AG04450 (cell line): Measurements from ENCODE around the gene PDE10A. TPM values are rescaled to one million over a fixed set of nuclear protein-coding genes. Genes with fewer than 3 reads are reported as not detected.

Source experiments
- CTCF ChIA-PET: fragments of 300-600, 350-600 bp; formaldehyde crosslinking; extraction: SDS; loops from one replicate; lab custom pipeline; 2022; ENCODE audit warnings: antibody characterized with exemption, inconsistent platforms; lab: Charles Lee
- POLR2A ChIA-PET: fragments of 350-600 bp; formaldehyde crosslinking; extraction: SDS; loops from one replicate; lab custom pipeline; 2021; ENCODE audit warnings: antibody characterized with exemption, inconsistent platforms; lab: Yijun Ruan, JAX
- DNase-seq: peaks from one replicate; pipeline ENCODE4 v3.0.0-alpha.2; 2011; ENCODE audit warnings: low read depth, low spot score
- H3K27ac ChIP-seq: one replicate; pipeline ENCODE4 v1.5.1; 2012; ENCODE audit warnings: low read depth, low read length, control low read depth
- H3K27me3 ChIP-seq: one replicate; pipeline ENCODE4 v1.6.0; 2012; ENCODE audit warnings: low read length; ENCODE audit not compliant: control insufficient read depth, insufficient read depth
- H3K4me3 ChIP-seq: 2 replicates; pipeline ENCODE4 v1.5.1; 2011; ENCODE audit warnings: mild to moderate bottlenecking, low read depth, low read length, control low read depth
- H3K9me3 ChIP-seq: 2 replicates; pipeline ENCODE4 v1.5.1; 2012; ENCODE audit warnings: low read length; ENCODE audit not compliant: control insufficient read depth, insufficient read depth
- polyA plus RNA-seq: library from polyadenylated mRNA; depleted of rRNA; stranded (reverse); fragments of >200 nt; gene quantifications from 2 replicates; pipeline ENCODE4 v1.2.3, GENCODE V29; 2011
- TF ChIP-seq, protein P1 (sequence below): IDR thresholded peaks from 2 replicates; pipeline ENCODE4 v1.5.1; 2011; ENCODE audit warnings: low read depth, low read length, control low read depth, inconsistent platforms

Gene PDE10A
- polyA plus RNA-seq, 1 experiment = 7.8 TPM

DNA sequence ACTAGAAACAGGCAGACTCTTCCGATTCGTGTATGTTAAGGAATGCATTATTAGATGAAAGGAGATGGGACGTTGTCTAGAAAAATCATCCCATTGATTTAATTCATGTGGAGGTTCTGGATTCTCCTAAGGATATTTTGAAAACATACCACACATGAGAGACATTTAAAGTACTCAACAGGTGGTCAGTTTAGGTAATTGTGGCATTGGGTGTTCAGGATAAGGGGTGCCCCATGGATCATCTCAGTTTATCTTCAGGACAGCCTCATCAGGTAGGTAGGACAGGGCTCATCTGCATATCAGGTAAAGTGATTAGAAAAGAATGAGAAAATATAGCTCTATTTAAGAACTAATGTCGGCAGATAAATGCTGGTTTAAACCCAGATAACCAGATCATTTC, 15.9 kb upstream of the PDE10A start:
- H3K4me3 ChIP-seq = no peak overlapping the region
- H3K9me3 ChIP-seq = peaks cover 8% of the 10 kb centered on the region
- no peaks in the 10 kb centered on the region for H3K27me3 ChIP-seq
- ChIA-PET POLR2A (no interaction called here), CTCF (no interaction called here)
- no peak overlapping the region for H3K27ac ChIP-seq
- DNase-seq = no peak
- TF ChIP-seq, protein P1, sequence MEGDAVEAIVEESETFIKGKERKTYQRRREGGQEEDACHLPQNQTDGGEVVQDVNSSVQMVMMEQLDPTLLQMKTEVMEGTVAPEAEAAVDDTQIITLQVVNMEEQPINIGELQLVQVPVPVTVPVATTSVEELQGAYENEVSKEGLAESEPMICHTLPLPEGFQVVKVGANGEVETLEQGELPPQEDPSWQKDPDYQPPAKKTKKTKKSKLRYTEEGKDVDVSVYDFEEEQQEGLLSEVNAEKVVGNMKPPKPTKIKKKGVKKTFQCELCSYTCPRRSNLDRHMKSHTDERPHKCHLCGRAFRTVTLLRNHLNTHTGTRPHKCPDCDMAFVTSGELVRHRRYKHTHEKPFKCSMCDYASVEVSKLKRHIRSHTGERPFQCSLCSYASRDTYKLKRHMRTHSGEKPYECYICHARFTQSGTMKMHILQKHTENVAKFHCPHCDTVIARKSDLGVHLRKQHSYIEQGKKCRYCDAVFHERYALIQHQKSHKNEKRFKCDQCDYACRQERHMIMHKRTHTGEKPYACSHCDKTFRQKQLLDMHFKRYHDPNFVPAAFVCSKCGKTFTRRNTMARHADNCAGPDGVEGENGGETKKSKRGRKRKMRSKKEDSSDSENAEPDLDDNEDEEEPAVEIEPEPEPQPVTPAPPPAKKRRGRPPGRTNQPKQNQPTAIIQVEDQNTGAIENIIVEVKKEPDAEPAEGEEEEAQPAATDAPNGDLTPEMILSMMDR = no peak

DNA sequence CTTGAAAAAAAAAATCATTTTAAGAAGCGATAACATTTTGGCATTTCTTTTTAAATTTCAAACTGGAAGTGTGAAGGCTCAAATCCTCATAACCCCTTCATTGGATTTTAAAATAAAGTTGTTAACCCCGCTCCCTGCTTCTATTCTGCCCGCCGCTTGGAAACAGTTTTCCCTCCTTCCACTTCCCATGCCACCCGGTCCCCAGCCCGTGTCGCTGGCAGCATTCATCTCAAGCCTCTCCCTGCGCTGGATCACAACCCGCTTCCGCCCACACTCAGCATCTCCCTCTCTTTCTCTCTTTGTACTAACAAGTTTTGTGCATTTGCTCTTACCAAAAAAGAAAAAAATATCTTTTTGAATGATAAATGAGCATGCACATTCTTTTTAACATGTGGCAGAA, 15.4 kb upstream of the PDE10A start:
- TF ChIP-seq, protein P1 = no peak
- H3K4me3 ChIP-seq = no peak overlapping the region
- H3K9me3 ChIP-seq = peaks cover 8% of the 10 kb centered on the region
- no peaks in the 10 kb centered on the region for H3K27me3 ChIP-seq
- H3K27ac ChIP-seq = no peak overlapping the region
- no peak for DNase-seq
- ChIA-PET CTCF (interaction anchor here (0.5 kb wide), 1 partner anchor 50 kb away, joined by 3 read pairs; no protein-coding TSS in a partner anchor), POLR2A (no interaction called here)

DNA sequence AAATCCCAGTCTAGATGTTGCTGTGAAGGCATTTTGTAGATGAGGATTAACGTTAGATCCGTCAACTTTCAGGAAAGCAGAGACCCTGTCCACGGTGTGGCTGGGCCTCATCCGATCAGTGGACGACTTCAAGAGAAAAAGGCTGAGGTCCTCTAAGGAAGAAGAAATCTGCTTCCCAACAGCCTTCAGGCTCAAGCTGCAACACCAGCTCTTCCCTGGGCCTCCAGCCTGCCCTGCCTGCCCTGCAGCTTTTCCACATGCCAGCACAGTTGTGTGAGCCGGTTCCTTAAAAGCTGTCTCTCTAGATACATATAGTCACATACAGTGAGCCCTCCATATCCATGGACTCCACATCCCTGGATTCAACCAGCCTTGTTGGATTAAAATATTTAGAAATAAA, 14.1 kb upstream of the PDE10A start:
- H3K27ac ChIP-seq = no peak overlapping the region
- TF ChIP-seq, protein P1 = no peak
- no peak overlapping the region for H3K4me3 ChIP-seq
- CTCF ChIA-PET = no interaction called here
- H3K27me3 ChIP-seq = no peaks in the 10 kb centered on the region
- H3K9me3 ChIP-seq = peaks cover 8% of the 10 kb centered on the region
- POLR2A ChIA-PET = interaction anchor here (0.6 kb wide), 1 partner anchor 10 kb away, joined by 8 read pairs; no protein-coding TSS in a partner anchor
- no peak for DNase-seq

DNA sequence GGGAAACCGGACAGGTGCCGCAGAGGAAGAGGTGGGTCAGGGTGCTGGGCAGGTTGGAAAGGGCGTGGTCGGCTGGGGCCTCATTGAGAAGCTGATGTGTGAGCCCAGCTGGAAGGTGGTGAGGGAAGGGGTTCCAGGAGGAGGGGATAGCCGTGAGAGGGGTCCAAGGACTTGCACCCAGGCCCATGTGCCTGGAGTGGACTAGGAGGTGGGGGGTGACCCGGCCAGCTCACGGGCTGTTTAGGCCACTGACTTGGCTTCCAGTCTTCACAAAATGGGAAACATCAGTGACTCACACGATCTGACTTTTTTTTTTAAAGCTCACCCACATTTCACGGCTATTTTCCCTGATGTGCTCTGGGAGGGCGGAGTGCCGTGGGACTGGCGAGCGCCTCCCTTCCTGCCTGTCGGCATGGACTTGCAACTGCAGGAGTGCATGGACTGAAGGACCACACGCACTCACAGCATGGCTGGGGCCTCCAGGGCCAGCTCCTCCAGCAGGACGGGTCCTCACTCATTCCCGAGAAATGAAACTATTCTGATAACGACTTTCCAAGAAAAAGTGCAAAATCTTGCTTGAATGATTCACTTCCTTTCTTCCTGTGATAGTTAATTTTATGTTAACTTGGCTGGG, 13.5 kb upstream of the PDE10A start:
- ChIA-PET CTCF (no interaction called here), POLR2A (interaction anchor here (0.6 kb wide), 1 partner anchor 10 kb away, joined by 8 read pairs; no protein-coding TSS in a partner anchor)
- Histone ChIP-seq H3K27me3 (no peaks in the 10 kb centered on the region), H3K9me3 (peaks cover 5% of the 10 kb centered on the region), H3K4me3 (no peak overlapping the region), H3K27ac (no peak overlapping the region)
- DNase-seq = no peak
- TF ChIP-seq, protein P1 = no peak

DNA sequence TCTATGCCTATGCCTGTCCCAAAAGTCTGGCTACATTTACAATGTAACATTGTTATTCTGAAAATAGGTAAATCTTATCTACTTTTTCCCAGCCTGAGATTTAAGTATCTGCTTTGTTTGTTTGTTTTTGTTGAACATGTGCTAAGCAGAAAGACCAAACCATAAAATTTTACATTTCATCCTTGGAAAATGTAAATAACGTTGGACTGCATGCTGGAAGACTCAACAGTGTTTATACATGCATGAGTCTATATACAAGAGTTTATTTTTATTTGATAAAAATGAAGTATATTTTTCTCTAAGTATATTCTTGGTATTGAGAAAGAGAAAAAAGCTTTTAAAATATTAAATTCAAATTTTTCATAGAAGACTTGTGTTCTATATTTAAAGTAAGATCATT, 12.1 kb upstream of the PDE10A start:
- H3K27ac ChIP-seq = no peak overlapping the region
- no peak for DNase-seq
- TF ChIP-seq, protein P1 = no peak
- ChIA-PET POLR2A (interaction anchor here (0.7 kb wide), 1 partner anchor 11 kb away, joined by 3 read pairs; no protein-coding TSS in a partner anchor), CTCF (interaction anchor here (0.6 kb wide), 1 partner anchor 9 kb away, joined by 3 read pairs; no protein-coding TSS in a partner anchor)
- H3K27me3 ChIP-seq = peaks cover 2% of the 10 kb centered on the region
- peaks cover 5% of the 10 kb centered on the region for H3K9me3 ChIP-seq
- H3K4me3 ChIP-seq = no peak overlapping the region
